ENCODE data around the gene GHRH.
A peak's percentile ranks its signal among the peaks of the same experiment; 100 is the strongest.

GHRH gene

GRCh38 chr20:37236462-37236861, 25.2 kb downstream of the GHRH start:
- DNase-seq, result no peak

GRCh38 chr20:37235065-37235464, 26.5 kb downstream of the GHRH start:
- no peak for DNase-seq

GRCh38 chr20:37234254-37234581, 27.4 kb downstream of the GHRH start:
- no peak for DNase-seq

- no peak for DNase-seq
Measured at GRCh38 chr20:37233548-37234253, 27.9 kb downstream of the GHRH start.

- no peak for DNase-seq
Measured at GRCh38 chr20:37231947-37232630, 29.5 kb downstream of the GHRH start.

- DNase-seq, result no peak
Measured at GRCh38 chr20:37230200-37230599, 31.4 kb downstream of the GHRH start.

GRCh38 chr20:37229357-37229756, 32.3 kb downstream of the GHRH start:
- no peak for DNase-seq

GRCh38 chr20:37228656-37229055, 33.0 kb downstream of the GHRH start:
- DNase-seq, result no peak

- no peak for DNase-seq
Measured at GRCh38 chr20:37228082-37228481, 33.5 kb downstream of the GHRH start.

GRCh38 chr20:37226889-37227288, 34.7 kb downstream of the GHRH start:
- no peak for DNase-seq

- DNase-seq, result no peak
Measured at GRCh38 chr20:37225146-37225545, 36.5 kb downstream of the GHRH start.

- DNase-seq, result peak; percentile 90 to 96
Measured at GRCh38 chr20:37223053-37223452, 38.6 kb downstream of the GHRH start.

- no peak for DNase-seq
Measured at GRCh38 chr20:37222086-37222485, 39.5 kb downstream of the GHRH start.

GRCh38 chr20:37220731-37221130, 40.9 kb downstream of the GHRH start:
- peak in 1 of 2 donors; percentile 41 for DNase-seq

GRCh38 chr20:37219751-37220668, 41.6 kb downstream of the GHRH start:
- DNase-seq, result no peak

- no peak for DNase-seq
Measured at GRCh38 chr20:37218976-37219375, 42.6 kb downstream of the GHRH start.

- peak; percentile 51 to 68 for DNase-seq
Measured at GRCh38 chr20:37218441-37218840, 43.2 kb downstream of the GHRH start.

GRCh38 chr20:37209661-37210314, 51.8 kb downstream of the GHRH start:
- no peak for DNase-seq

- DNase-seq, result no peak
Measured at GRCh38 chr20:37209193-37209592, 52.4 kb downstream of the GHRH start.

- no peak for DNase-seq
Measured at GRCh38 chr20:37207171-37207570, 54.4 kb downstream of the GHRH start.

GRCh38 chr20:37205794-37206193, 55.8 kb downstream of the GHRH start:
- DNase-seq, result no peak

- DNase-seq, result no peak
Measured at GRCh38 chr20:37205130-37205529, 56.5 kb downstream of the GHRH start.

GRCh38 chr20:37204056-37204455, 57.6 kb downstream of the GHRH start:
- no peak for DNase-seq
